GM18519 (cell line): ENCODE results near the gene CASP12.

Experiments
- ATAC-seq: cut with Tn5 transposase; IDR thresholded peaks from one replicate; pipeline ENCODE4 v1.9.1; 2021; ENCODE audit warnings: mild to moderate bottlenecking, moderate library complexity; ENCODE audit not compliant: unreplicated experiment, low FRiP score

CASP12 gene

DNA sequence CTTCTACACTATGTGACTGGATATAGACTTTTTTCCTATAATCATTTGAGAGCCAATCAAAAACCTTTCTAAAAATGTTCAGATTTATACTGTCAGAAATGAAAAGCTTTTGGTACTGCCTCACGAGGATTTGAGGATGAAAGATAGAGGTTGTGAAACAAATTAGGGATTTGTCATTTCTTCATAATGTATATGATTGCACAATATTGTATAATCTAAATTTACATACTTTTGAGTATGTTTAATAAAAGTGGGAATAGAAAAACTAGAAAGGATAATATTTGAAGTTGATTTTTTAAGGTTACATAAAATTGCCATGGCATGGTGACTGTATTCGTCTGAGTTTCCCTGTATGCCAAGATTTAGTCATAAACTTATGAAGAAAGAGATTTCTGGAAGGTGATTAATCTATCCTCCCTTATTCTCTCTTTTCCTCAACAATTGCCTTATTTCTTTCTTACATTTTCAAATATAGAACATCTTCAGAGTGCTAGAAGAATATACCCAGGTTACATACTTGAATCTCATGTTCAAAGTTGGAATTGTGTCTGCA lies 56.2 kb downstream of the CASP12 start:
- ATAC-seq, result no peak

DNA sequence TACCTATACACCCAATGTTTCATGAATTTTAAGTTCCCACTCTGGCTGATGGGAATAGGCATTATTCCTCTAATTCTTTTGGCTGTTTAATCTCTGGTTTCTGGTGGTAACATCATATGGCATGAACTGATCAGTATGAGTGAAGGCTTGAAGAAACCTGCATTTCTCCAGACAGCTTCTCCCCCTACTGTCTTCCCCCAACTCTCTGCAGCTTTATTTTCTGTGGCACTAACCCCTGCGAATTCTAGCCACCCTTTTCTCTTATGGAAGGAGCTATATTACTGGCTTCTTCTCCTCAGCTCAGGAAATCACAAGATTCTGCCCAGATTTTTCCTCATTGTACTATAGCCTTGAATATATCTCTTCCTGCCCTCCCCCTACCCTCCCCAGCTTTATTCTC lies 57.1 kb downstream of the CASP12 start:
- no peak for ATAC-seq

DNA sequence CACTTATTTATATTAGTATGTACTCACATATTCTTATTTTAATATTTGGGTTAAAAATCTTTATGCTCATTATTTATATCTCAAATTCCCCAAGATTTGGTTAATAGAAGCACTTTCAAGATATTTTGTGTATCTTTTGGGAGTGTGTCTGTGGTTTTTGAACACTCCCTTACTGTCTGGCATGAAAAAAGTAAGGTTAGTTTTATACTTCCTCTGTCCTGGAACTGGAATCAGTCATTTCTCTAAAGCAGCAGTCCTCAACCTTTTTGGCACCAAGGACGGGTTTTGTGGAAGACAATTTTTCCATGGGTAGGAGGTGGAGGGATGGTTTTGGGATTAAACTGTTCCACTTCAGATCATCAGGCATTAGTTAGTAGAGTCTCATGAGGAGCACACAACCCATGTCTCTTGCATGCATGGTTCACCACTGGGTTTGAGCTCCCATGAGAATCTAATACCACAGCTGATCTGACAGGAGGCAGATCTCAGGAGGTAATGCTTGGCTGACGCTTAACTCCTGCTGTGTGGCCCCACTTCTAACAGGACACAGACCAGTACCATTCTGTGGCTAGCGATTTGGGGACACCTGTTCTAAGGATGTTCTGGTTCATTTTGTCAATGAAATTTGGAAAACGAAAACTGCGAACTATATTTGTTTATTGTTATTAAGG lies 60.2 kb downstream of the CASP12 start:
- ATAC-seq, result no peak

GRCh38 chr11:104836691-104837090 lies 61.6 kb downstream of the CASP12 start:
- no peak for ATAC-seq
